Esophagus squamous epithelium (tissue), 5 donors: Measurements from ENCODE around the gene PSMD13. TPM values are rescaled to one million over a fixed set of nuclear protein-coding genes. Genes with fewer than 3 reads are reported as not detected.
A peak's percentile ranks its signal among the peaks of the same experiment; 100 is the strongest.
"Not testable (repeated sequence)": the region's sequence is repeated elsewhere in the genome, so short reads cannot be mapped to it uniquely, and the experiment has no call there.

Experiments
- DNase-seq: peaks from one replicate; lab custom pipeline; 2025; lab: John Stamatoyannopoulos, UW
- H3K27ac ChIP-seq, 4 donors: fragments of 200-600 bp; sonication (generic); one replicate each; pipeline ENCODE4 v1.5.1; 2016 to 2019; ENCODE audit warnings: mild to moderate bottlenecking in 1 of 4
- H3K27me3 ChIP-seq, 4 donors: fragments of 200-600 bp; sonication (generic); 1 replicate in 3 of 4; 2 replicates in 1 of 4; pipeline versions ENCODE4 v1.5.1 to v1.6.0; 2017 to 2021; ENCODE audit warnings: antibody characterized with exemption in 1 of 4
- H3K36me3 ChIP-seq, 3 donors: fragments of 200-600 bp; sonication (generic); one replicate each; pipeline ENCODE4 v1.5.1; 2016 to 2019
- H3K4me1 ChIP-seq, 3 donors: fragments of 200-600 bp; sonication (generic); one replicate each; pipeline ENCODE4 v1.5.1; 2017 to 2019
- H3K4me3 ChIP-seq, 4 donors: fragments of 200-600 bp; sonication (generic); 1 replicate in 3 of 4; 2 replicates in 1 of 4; pipeline ENCODE4 v1.5.1; 2016 to 2019; ENCODE audit warnings: mild to moderate bottlenecking in 2 of 4, moderate library complexity in 1 of 4
- H3K9me3 ChIP-seq, 3 donors: fragments of 200-600 bp; sonication (generic); one replicate each; pipeline ENCODE4 v1.5.1; 2016 to 2019
- POLR2A ChIP-seq, 4 donors: fragments of 450-650 bp; IDR thresholded peaks; one replicate each; pipeline ENCODE4 v1.6.1; 2017; ENCODE audit warnings: antibody characterized with exemption in 4 of 4, mild to moderate bottlenecking in 4 of 4, moderate library complexity in 3 of 4
- WGBS, 2 donors: methylation state at CpG; one replicate each; pipeline ENCODE4 v1.1.5; 2018; 5-methylcytosine and 5-hydroxymethylcytosine counted together
- intact Hi-C: fragments of 100-400 bp; cut with DNase I; formaldehyde crosslinking; loops from one replicate; pipeline ENCODE4 v1.15.0; 2022
- total RNA-seq, 4 donors: library from RNA; depleted of rRNA; stranded (reverse); fragments of >200 nt; gene quantifications; one replicate each; pipeline ENCODE4 v1.1.0, GENCODE V29; 2016
- TF ChIP-seq, protein P1 (sequence below), 6 experiments: fragments of 450-650 bp in 4 of 6; fragments of 200-600 bp in 2 of 6; sonication (generic) in 2 of 6; IDR thresholded peaks; one replicate each; pipeline ENCODE4 v1.5.1; 2016 to 2019; ENCODE audit warnings: antibody characterized with exemption in 6 of 6, mild to moderate bottlenecking in 4 of 6, moderate library complexity in 4 of 6
- donor health status: DM: yes; HTN: yes; CAD: no.

PSMD13 gene
- total RNA-seq, 4 donors from 2014 or later = 46.4 to 116 (median 105) TPM

DNA sequence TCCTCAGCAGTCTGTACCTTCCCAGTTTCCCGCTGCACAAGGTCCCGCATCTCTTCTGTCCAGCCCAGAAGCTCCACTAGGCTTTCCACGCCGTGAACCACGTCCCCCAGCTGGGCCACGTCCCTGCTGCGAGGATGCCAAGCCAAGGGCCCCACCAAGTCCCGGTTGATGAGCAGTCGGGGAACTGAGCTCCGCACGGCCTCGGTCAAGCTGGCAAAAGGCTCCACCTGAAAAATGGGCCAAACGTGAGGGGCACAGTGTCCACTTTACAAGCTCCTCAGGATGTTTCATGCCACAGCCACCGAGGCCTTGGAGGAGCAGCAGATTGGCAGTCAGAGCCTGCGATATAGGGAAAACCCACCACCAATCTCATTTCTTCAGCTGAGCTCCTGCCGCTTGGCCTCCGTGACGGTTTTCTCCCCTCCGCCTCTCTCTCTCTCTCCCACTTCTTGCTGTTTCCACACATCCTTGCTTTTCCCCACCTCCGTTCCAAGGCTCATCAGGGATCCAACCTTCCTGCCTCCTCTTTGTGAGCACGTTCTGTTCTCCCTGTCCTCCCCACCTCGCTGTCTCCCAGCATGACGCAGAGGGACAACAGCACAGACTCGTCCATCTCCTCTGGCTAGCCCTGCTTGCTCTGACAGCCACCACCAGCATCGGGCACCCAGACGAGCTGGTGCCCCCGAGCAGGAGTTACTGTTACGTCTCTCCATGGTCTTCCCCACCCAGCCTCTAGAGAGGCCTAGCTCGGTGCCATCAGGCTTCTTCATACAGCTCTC is 17.8 kb upstream of the PSMD13 start:
- no peak for DNase-seq
- no peaks in the 10 kb centered on the region for H3K27me3 ChIP-seq
- H3K9me3 ChIP-seq = no peaks in the 10 kb centered on the region
- H3K4me3 ChIP-seq = no peak overlapping the region
- no peak for TF ChIP-seq POLR2A (IDR thresholded peaks at IDR 0.05)
- TF ChIP-seq, protein P1, sequence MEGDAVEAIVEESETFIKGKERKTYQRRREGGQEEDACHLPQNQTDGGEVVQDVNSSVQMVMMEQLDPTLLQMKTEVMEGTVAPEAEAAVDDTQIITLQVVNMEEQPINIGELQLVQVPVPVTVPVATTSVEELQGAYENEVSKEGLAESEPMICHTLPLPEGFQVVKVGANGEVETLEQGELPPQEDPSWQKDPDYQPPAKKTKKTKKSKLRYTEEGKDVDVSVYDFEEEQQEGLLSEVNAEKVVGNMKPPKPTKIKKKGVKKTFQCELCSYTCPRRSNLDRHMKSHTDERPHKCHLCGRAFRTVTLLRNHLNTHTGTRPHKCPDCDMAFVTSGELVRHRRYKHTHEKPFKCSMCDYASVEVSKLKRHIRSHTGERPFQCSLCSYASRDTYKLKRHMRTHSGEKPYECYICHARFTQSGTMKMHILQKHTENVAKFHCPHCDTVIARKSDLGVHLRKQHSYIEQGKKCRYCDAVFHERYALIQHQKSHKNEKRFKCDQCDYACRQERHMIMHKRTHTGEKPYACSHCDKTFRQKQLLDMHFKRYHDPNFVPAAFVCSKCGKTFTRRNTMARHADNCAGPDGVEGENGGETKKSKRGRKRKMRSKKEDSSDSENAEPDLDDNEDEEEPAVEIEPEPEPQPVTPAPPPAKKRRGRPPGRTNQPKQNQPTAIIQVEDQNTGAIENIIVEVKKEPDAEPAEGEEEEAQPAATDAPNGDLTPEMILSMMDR (IDR thresholded peaks at IDR 0.05) = no peak
- H3K27ac ChIP-seq = no peak overlapping the region
- 87 to 88% methylated on average over 14 to 23 of the region's 29 CpGs for WGBS, 2 donors
- peaks cover 14 to 71% (median 16%) of the 10 kb centered on the region in 3 donors for H3K36me3 ChIP-seq
- peaks cover 0 to 9% (median 3%) of the 10 kb centered on the region in 3 donors for H3K4me1 ChIP-seq
- intact Hi-C loops = no loop called here

DNA sequence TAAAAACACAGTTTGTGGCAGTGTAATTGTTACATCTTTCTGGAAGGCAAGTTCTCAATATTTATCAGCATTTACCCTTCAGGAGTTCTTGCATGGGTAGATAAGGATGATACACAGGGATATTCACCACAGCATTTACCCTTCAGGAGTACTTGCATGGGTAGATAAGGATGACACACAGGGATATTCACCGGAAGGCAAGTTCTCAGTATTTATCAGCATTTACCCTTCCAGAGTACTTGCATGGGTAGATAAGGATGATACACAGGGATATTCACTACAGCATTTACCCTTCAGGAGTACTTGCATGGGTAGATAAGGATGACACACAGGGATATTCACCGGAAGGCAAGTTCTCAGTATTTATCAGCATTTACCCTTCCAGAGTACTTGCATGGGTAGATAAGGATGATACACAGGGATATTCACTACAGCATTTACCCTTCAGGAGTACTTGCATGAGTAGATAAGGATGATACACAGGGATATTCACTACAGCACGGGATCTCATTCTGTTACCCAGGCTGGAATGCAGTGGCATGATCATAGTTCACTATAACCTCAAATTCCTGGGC is 16.0 kb upstream of the PSMD13 start:
- H3K36me3 ChIP-seq = peaks cover under 1 to 57% (median under 1%) of the 10 kb centered on the region in 3 donors
- intact Hi-C loops, H3K4me1 ChIP-seq, H3K9me3 ChIP-seq, H3K4me3 ChIP-seq, H3K27me3 ChIP-seq, DNase-seq: not testable (repeated sequence)
- H3K27ac ChIP-seq = peak overlapping the region in 1 of 4 donors; percentile 38
- WGBS, 2 donors = 83 to 84% methylated on average over 1 to 3 of the region's 3 CpGs

DNA sequence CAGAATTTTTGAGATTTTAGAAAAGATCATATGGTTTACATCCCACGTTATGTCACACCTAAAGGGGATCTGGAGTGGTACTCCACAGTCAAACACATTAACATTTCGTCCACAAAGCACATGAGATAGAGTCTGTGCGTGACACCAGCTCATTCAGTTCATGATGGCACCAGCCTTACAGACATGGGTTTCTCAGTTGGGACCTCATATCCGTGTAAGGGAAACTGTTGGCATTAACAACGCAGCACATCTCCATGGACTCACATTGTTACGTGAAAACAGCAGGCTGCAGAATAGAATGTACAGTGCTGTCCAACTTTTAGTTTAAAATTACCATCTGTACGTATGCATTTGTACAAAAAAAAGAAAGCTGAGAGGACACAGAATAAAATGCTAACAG is 15.2 kb upstream of the PSMD13 start:
- DNase-seq = no peak
- H3K9me3 ChIP-seq = no peaks in the 10 kb centered on the region
- H3K36me3 ChIP-seq = peaks cover 0 to 55% (median 0%) of the 10 kb centered on the region in 3 donors
- no peaks in the 10 kb centered on the region for H3K27me3 ChIP-seq
- WGBS, 2 donors = 80% methylated on average over 7 of the region's 7 CpGs
- TF ChIP-seq, protein P1 (IDR thresholded peaks at IDR 0.05) = no peak
- no peak for TF ChIP-seq POLR2A (IDR thresholded peaks at IDR 0.05)
- H3K4me1 ChIP-seq = peaks cover 0 to 9% (median 3%) of the 10 kb centered on the region in 3 donors
- no peak overlapping the region for H3K4me3 ChIP-seq
- H3K27ac ChIP-seq = peak overlapping the region in 1 of 4 donors; percentile 31
- intact Hi-C loops = no loop called here

DNA sequence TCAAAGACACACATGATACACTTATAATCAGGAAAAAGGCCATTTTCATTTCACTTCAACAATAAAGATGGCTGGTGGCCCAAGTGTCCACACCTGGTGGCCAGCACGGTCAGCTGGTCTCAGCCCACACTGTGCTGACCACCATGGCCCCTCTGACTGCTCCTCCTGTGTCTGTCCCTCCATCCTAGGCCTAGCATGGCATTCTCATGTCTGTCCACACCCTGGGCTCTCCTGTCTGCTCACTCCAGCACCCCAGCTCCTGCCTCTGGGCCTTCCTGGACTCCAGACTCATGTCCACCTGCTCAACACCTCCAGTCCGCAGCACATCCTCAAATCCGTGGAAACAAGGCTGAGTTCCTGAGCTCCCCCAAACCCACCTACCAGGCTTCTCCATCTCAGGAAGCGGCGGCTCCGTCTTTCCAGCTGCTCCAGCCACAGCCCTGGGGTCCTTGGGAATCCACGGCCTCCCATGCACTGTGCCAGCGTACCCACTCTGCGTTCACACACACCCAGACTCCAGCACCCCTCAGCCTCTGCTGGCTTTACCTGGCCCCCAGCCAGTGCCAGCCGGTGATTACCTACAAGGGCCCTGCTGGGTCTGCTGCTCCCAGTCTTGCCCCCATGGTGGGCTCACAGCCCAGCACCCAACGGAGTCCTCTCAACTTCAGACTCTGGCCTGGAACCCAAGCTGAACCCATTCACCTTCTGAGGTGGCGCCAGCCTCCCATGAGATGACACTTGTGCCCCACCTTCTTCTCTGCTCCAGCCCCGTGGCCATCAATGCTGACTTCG is 14.6 kb upstream of the PSMD13 start:
- DNase-seq = no peak
- Histone ChIP-seq H3K36me3 (peaks cover 0 to 51% (median 0%) of the 10 kb centered on the region in 3 donors), H3K4me1 (peaks cover 0 to 6% (median 2%) of the 10 kb centered on the region in 3 donors), H3K9me3 (no peaks in the 10 kb centered on the region), H3K27ac (peak overlapping the region in 3 of 4 donors; percentile 31 to 64 (median 63)), H3K27me3 (no peaks in the 10 kb centered on the region), H3K4me3 (no peak overlapping the region)
- WGBS, 2 donors = 85 to 95% methylated on average over 7 to 12 of the region's 14 CpGs
- no peak for TF ChIP-seq POLR2A (IDR thresholded peaks at IDR 0.05)
- TF ChIP-seq, protein P1 (IDR thresholded peaks at IDR 0.05) = no peak
- intact Hi-C loops = no loop called here

DNA sequence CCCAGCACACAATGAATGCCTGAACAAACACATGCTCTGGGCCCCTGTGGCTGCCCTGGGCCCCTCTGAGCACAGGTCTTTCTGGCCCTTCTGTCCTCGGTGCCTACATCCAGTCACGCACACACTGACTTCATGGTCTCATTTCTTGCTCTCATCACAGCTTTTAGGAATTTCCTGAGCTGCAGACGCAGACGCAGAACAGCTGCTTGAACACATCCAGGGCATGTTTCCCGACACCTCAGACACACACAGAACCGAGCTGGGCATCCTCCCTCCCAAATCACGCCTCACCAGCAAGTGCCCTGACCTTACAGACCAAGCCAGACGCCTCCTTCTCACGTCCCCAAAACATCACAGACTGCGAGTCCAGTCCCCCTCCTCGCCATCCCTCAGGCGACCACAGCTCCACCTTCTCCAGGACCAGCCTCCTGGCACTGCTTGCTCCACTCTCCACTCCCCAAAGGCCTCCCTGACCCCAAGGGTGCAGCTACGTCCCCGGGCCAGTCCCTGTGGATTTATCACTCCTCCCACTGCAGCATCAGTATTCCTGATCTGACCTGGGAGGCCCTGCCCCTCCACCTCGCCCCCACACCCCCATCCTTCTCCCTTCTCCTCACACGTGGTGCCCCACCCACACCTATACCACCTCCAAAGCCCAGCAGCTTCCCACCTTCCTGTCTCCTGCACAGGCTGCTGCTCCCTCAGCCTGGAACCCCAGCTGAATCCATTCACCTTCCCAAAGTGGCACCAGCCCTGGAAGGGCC is 13.6 kb upstream of the PSMD13 start:
- H3K9me3 ChIP-seq = no peaks in the 10 kb centered on the region
- no peak for DNase-seq
- whole genome bisulfite sequencing, 2 donors = 59 to 78% methylated on average over 14 to 16 of the region's 16 CpGs
- TF ChIP-seq, protein P1 (IDR thresholded peaks at IDR 0.05) = no peak
- TF ChIP-seq POLR2A (IDR thresholded peaks at IDR 0.05) = no peak
- H3K27me3 ChIP-seq = no peaks in the 10 kb centered on the region
- no peak overlapping the region for H3K4me3 ChIP-seq
- H3K36me3 ChIP-seq = peaks cover 0 to 49% (median 0%) of the 10 kb centered on the region in 3 donors
- no peaks in the 10 kb centered on the region for H3K4me1 ChIP-seq
- peak overlapping the region in 3 of 4 donors; percentile 31 to 64 (median 63) for H3K27ac ChIP-seq
- intact Hi-C loops = no loop called here
